ENCODE data around the gene RSPH1.

RSPH1 gene

DNA sequence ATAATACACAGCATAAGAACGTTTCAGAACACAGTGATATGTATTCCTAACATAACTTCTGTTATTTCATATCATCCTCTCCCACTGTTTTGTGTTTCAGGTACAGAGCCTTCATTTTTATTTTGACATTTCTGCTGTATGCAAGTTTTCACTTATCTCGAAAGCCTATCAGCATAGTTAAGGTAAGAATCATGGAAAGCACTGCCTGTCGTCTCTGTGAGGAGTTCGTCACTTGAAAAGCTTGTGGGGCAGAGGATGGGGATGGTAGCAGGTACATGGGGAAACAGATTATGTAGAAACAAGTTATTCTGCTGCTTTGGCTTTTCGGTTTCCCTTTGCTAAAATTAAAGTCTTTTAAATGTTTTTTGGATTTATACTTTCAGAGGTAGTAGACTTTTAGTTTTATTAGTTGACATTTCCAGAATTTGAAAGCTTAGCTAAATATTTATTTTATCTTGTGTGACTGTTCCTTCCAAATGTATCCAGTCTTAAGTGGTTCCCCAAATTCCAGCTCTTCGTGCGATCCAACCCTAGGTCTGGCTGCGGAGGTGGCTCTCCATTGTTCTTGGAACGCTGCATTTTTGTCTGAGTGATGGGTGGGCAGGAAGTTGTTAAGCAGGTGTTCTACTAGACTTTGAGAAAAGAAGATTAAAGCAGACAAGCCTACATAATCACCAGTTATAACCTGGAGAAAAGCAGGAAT lies 29.8 kb upstream of the RSPH1 start:
- Histone ChIP-seq H3K9me3 (ENCODE audit: insufficient read depth, low read length, severe bottlenecking) (no peaks in the 10 kb centered on the region), H3K27me3 (ENCODE audit: insufficient read depth, low read length, poor library complexity) (no peaks in the 10 kb centered on the region), H3K79me2 (ENCODE audit: insufficient read depth, low read length) (no peaks in the 10 kb centered on the region), H3K36me3 (ENCODE audit: insufficient read depth, low read length) (0 out of 2 replicates have a peak, but pooled peaks cover 7% of the 10 kb centered on the region), H3K4me3 (ENCODE audit: low read depth in 1 of 2, low read length in 2 of 2) (no peak overlapping the region), H3K4me2 (ENCODE audit: insufficient read depth, low read length) (no peak overlapping the region), H2AFZ (ENCODE audit: low read depth, low read length) (no peak overlapping the region), H3K4me1 (ENCODE audit: insufficient read depth, low read length) (peaks cover 26% of the 10 kb centered on the region), H4K20me1 (ENCODE audit: insufficient read depth, low read length) (peaks cover 25% of the 10 kb centered on the region), H3K9ac (ENCODE audit: low read depth, low read length) (no peak overlapping the region), H3K27ac (ENCODE audit: low read length) (no peak overlapping the region)
- DNase-seq (no peak), ATAC-seq (ENCODE audit: insufficient read depth, low read depth) (no peak)
- TF ChIP-seq EZH2 (IDR thresholded peaks at IDR 0.05; ENCODE audit: borderline replicate concordance, low read depth, low read length, severe bottlenecking) = no peak
- TF ChIP-seq, protein P1, sequence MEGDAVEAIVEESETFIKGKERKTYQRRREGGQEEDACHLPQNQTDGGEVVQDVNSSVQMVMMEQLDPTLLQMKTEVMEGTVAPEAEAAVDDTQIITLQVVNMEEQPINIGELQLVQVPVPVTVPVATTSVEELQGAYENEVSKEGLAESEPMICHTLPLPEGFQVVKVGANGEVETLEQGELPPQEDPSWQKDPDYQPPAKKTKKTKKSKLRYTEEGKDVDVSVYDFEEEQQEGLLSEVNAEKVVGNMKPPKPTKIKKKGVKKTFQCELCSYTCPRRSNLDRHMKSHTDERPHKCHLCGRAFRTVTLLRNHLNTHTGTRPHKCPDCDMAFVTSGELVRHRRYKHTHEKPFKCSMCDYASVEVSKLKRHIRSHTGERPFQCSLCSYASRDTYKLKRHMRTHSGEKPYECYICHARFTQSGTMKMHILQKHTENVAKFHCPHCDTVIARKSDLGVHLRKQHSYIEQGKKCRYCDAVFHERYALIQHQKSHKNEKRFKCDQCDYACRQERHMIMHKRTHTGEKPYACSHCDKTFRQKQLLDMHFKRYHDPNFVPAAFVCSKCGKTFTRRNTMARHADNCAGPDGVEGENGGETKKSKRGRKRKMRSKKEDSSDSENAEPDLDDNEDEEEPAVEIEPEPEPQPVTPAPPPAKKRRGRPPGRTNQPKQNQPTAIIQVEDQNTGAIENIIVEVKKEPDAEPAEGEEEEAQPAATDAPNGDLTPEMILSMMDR (IDR thresholded peaks at IDR 0.05; ENCODE audit: borderline replicate concordance, extremely low read depth, low read length, poor library complexity, severe bottlenecking) = no peak

DNA sequence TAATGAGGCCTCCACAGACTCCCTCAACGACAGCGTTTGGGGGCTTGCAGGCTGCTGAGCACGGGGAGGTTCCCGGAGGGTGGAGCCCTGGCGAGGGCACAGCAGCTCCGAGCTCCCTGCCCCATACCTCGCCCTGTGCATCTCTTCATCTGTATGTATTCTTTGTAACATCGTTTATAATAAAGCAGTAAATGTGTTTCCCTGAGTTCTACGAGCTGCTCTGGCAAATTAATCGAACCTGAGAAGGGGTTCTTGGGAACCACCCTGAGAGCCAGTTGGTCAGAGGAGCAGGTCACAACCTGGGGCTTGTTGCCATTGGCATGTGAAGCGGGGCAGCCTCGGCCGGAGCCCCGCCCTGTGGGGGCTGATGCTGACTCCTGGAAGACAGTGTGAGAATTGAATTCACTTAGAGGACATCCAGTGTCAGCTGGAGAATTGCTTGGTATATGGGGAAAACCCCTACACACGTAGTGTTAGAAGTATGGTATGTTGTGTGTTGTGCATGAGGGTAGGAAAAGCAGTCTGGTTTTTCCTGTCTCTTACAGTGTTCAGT lies 29.1 kb upstream of the RSPH1 start:
- no peak overlapping the region for H2AFZ ChIP-seq (ENCODE audit: low read depth, low read length)
- no peaks in the 10 kb centered on the region for H3K9me3 ChIP-seq (ENCODE audit: insufficient read depth, low read length, severe bottlenecking)
- H3K4me1 ChIP-seq (ENCODE audit: insufficient read depth, low read length) = peaks cover 26% of the 10 kb centered on the region
- no peaks in the 10 kb centered on the region for H3K27me3 ChIP-seq (ENCODE audit: insufficient read depth, low read length, poor library complexity)
- no peak overlapping the region for H3K4me2 ChIP-seq (ENCODE audit: insufficient read depth, low read length)
- no peaks in the 10 kb centered on the region for H3K79me2 ChIP-seq (ENCODE audit: insufficient read depth, low read length)
- no peak overlapping the region for H3K4me3 ChIP-seq (ENCODE audit: low read depth in 1 of 2, low read length in 2 of 2)
- H4K20me1 ChIP-seq (ENCODE audit: insufficient read depth, low read length) = peaks cover 25% of the 10 kb centered on the region
- DNase-seq = no peak
- H3K27ac ChIP-seq (ENCODE audit: low read length) = no peak overlapping the region
- H3K9ac ChIP-seq (ENCODE audit: low read depth, low read length) = no peak overlapping the region
- H3K36me3 ChIP-seq (ENCODE audit: insufficient read depth, low read length) = 0 out of 2 replicates have a peak, but pooled peaks cover 7% of the 10 kb centered on the region
- TF ChIP-seq, protein P1 (IDR thresholded peaks at IDR 0.05; ENCODE audit: borderline replicate concordance, extremely low read depth, low read length, poor library complexity, severe bottlenecking) = no peak
- no peak for TF ChIP-seq EZH2 (IDR thresholded peaks at IDR 0.05; ENCODE audit: borderline replicate concordance, low read depth, low read length, severe bottlenecking)
- ATAC-seq (ENCODE audit: insufficient read depth, low read depth) = no peak

DNA sequence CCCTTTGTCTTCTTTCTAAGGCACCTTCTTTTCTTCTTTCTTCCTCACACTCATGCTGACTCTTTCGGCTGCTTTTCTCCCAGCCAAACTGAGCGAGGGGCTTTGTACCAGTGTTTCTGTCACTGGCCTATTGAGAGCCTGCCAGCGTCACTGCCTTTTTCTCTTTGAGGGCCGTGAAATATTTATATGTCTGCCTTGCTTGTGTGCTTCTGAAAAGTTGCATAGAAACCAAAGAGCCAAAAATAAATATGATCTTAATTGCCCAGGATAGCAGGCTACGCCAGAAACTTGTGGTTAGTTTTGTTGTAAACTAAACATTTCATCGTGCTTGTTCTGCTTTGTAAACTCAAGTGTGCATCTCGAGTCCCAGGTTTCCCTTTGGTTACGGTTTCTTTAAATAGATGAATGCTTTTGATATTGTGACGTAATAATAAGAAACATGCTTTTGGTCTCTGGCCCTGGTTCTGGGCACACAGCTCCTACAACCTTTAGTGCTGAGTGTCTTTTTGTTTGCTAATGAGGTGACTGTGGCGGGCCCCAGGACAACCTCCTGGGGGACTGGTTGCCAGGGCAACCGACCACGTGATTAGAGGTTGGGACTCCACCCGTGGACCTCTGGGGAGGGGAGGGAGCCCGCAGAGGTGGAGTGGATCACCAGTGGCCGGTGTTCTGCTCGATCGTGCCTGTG lies 28.5 kb upstream of the RSPH1 start:
- Histone ChIP-seq H3K79me2 (ENCODE audit: insufficient read depth, low read length) (no peaks in the 10 kb centered on the region), H4K20me1 (ENCODE audit: insufficient read depth, low read length) (peaks cover 25% of the 10 kb centered on the region), H3K9ac (ENCODE audit: low read depth, low read length) (no peak overlapping the region), H3K9me3 (ENCODE audit: insufficient read depth, low read length, severe bottlenecking) (no peaks in the 10 kb centered on the region), H3K27ac (ENCODE audit: low read length) (no peak overlapping the region), H3K36me3 (ENCODE audit: insufficient read depth, low read length) (0 out of 2 replicates have a peak, but pooled peaks cover 12% of the 10 kb centered on the region), H3K4me2 (ENCODE audit: insufficient read depth, low read length) (no peak overlapping the region), H3K4me3 (ENCODE audit: low read depth in 1 of 2, low read length in 2 of 2) (no peak overlapping the region), H3K4me1 (ENCODE audit: insufficient read depth, low read length) (peaks cover 26% of the 10 kb centered on the region), H2AFZ (ENCODE audit: low read depth, low read length) (no peak overlapping the region), H3K27me3 (ENCODE audit: insufficient read depth, low read length, poor library complexity) (no peaks in the 10 kb centered on the region)
- ATAC-seq (ENCODE audit: insufficient read depth, low read depth) (no peak), DNase-seq (no peak)
- TF ChIP-seq, protein P1 (IDR thresholded peaks at IDR 0.05; ENCODE audit: borderline replicate concordance, extremely low read depth, low read length, poor library complexity, severe bottlenecking) = no peak
- TF ChIP-seq EZH2 (IDR thresholded peaks at IDR 0.05; ENCODE audit: borderline replicate concordance, low read depth, low read length, severe bottlenecking) = no peak
